HL-60/S4 treated with retinoic acid at 250 ng/mL for 4 days and 3 days (cell line): Measurements from ENCODE around the gene NSD2.

Experiments
- in situ Hi-C: fragments of 300-500 bp; cut with MboI; formaldehyde crosslinking; loops from 2 replicates; pipeline ENCODE4 v1.7.0; 2022; ENCODE audit warnings: low sequenced_read_pairs

The NSD2 gene

DNA sequence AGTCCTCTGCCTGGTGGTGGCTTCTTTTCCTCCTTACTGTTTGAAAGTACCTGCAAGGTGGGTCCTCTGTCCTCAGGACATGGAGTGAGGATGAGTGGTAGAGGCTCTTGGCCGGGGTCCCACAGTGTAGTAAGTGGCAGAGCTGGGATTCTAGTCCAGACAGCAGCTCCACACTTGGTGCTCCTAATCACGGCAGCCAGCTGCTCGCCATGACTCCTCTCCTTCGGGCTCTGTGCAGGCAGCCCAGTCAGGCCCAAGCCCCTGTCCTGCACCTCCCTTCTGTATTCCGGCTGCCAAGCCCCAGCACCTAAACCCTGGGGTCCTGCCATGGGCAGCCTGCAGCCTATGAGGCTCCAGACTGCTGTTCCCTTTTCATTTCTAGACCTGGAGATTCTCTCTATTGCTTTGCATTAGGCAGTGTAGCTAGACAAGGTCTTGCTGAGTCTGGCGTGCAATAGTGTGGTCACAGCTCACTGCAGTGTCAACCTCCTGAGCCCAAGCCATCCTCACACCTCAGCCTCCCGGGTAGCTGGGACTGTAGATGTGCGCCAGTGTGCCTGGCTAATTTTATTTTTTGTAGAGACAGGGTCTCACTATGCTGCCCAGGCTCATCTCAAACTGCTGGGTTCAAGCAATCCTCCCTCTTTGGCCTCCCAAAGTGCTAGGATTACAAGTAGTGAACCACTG, 24.9 kb downstream of the NSD2 start:
- in situ Hi-C loops = no loop called here

DNA sequence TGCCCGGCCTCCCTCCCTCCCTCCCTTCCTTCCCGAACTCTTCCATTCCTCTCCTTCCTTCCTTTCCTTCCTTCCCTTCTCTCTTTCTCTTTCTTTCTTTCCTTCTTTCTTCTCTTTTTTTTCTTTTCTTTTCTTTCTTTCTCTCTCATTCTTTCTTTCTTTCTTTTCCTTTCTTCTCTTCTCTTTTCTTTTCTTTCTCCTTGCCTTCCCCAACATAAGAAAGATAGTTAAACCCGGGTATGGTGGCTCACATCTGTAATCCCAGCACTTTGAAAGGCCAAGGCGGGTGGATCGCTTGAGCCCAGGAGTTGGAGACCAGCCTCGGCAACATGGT, 25.4 kb downstream of the NSD2 start:
- in situ Hi-C loops = no loop called here

DNA sequence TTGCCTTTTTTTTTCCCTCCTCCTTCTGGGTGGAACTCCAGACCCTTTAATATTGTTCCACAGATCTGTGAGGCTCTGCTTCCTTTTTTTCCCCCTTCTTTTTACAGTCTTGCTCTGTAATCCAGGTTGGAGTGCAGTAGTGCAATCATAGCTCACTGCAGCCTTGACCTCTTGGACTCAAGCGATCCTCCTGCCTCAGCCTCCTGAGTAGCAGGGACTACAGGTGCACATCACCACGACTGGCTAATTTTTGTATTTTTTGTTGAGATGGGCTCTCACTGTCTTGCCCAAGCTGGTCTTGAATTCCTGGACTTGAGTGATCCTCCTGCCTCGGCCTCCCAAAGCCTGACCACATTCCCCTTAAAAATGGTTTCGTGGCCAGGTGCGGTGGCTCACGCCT, 26.8 kb downstream of the NSD2 start:
- in situ Hi-C loops = no loop called here

DNA sequence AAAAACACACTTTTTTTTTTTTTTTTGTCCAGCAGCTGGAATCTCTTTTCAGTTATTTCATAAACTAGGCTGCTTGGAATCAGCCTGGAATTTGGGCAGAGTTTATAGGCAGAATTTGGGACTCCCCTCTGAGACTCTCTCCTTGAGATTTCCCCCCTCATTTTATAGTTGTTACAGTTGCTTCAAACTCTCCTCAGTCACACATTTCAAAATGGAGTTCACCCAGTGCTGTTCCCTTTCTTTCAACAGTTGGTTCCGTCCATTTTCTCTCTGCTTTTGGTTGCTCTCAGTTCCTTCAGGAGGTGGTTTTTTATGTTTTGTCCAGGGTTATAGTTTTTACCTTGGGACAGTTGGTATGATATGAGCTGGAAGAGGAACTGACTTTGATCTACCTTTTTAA, 27.5 kb downstream of the NSD2 start:
- in situ Hi-C loops = no loop called here

DNA sequence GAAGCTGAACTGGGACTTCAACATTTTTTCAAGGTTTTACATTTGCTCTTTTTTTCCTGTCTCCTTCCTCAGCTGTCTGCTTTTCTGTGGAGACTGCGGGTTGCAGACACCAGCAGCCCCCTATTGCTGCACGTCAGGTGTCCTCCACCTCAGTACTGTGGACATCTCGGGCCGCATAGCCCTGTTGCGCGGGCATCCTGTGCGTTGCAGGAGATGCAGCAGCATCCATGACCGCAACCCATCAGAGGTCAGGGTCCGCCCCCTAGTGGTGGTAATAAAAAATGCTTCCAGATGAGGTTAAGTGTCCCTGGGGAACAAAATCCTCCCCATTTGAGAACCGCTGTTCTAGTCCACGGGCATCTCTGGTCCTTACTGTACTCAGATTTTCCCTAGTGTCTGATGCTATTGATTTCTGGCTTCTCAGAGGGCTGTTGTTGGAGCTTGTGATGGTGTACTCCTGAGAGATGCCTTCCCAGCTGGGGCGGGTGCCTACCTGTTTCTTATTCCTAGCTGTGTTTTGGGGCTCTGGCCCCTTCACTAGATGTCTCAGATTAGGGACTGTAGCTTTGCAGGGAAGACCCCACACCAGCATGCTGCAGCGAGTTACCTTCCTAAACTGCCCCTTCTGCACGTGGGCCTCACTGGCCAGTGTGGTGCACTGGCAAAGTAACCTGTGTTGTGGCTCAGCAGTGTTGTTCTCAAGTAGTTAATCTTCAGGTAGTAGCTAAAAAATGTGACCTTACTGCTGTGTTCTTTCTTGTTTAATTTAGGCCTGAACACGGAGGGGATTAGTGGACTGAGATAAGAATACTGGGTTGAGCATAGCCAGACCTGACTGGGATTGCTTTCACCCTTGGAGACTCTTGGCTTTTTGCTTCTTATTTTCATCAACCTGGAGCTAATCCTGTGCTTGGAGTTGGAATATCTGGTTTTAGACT, 28.2 kb downstream of the NSD2 start:
- in situ Hi-C loops = loop anchor here (10.0 to 25.0 kb wide), 2 partner anchors 155 to 288 kb away; no protein-coding TSS in a partner anchor

DNA sequence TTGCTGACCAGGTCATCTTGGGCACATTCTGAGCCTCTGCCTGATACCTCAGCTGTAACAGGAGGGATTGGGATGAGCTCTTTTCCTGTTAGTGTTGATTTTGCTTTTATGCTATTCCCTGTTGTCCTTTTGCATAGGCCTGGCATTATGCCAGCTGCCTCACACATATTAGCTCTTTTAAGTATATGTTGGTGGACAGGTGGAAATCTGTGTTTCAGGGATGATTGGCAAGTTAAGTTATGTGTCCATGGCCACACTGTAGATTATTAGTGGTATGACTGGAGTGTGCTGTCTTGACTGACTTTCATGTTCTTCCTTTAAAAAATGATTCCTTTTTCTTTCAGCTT, 28.9 kb downstream of the NSD2 start:
- in situ Hi-C loops = loop anchor here (10.0 to 25.0 kb wide), 2 partner anchors 155 to 287 kb away; no protein-coding TSS in a partner anchor

DNA sequence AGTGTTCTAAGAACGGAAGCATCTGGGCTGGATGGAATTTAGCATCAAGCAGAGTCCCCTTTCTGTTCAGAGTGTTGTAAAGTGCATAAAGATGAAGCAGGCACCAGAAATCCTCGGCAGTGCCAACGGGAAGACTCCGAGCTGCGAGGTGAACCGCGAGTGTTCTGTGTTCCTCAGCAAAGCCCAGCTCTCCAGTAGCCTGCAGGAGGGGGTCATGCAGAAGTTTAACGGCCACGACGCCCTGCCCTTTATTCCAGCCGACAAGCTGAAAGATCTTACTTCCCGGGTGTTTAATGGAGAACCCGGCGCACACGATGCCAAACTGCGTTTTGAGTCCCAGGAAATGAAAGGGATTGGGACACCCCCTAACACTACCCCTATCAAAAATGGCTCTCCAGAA, 29.4 kb downstream of the NSD2 start:
- in situ Hi-C loops = loop anchor here (10.0 to 25.0 kb wide), 2 partner anchors 156 to 287 kb away; no protein-coding TSS in a partner anchor

DNA sequence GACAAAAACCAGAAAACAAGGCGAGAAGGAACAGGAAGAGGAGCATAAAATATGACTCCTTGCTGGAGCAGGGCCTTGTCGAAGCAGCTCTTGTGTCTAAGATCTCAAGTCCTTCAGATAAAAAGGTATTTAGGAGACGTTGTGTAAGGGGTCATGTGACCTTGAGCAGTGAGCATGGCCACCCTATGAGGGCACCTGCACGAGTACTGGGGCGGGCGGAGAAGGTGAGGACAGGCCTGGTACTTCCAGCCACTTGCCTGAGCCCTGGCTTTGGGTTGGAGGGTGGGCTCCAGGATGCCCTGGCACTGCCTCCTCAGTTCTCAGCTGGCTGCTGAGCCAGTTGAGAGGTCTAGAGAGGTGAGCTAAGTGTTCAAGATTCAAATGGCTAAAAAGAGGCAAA, 29.9 kb downstream of the NSD2 start:
- in situ Hi-C loops = loop anchor here (10.0 to 25.0 kb wide), 2 partner anchors 156 to 286 kb away; no protein-coding TSS in a partner anchor

DNA sequence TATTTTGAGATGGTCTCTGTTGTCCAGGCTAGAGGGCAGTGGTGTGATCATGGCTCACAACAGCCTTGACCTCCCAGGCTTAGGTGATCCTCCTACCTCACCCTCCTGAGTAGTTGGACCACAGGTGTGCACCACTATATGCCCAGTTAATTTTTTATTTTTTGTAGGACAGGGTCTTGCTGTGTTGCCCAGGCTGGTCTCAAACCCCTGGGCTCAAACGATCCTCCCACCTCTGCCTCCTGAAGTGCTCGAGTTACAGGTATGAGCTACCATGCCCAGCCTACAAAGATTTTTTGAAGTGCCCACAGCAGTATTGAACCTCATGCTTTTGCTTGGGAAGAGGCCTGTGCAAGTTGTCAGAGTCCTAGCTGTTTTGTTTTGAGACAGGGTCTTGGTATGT, 31.1 kb downstream of the NSD2 start:
- in situ Hi-C loops = loop anchor here (10.0 to 25.0 kb wide), 2 partner anchors 157 to 285 kb away; no protein-coding TSS in a partner anchor

DNA sequence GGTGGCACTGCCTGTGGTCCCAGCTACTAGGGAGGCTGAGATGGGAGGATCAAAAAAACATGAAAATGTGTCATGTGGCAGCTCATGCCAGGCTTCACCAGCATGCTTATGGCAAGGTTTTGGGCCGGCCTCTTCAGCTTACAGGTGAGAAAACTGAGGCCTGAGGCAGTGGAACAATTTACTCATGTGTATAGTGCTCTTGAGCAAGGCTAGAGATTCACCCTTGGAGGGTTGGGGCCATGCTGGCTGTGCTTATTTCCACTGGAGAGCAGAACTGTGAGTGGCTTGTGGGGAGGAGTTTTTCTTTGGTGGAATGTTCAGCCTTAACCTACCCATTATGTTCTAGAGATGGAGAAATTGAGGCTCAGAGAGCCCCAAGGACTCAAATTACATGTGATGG, 31.8 kb downstream of the NSD2 start:
- in situ Hi-C loops = loop anchor here (10.0 to 25.0 kb wide), 2 partner anchors 158 to 284 kb away; no protein-coding TSS in a partner anchor

DNA sequence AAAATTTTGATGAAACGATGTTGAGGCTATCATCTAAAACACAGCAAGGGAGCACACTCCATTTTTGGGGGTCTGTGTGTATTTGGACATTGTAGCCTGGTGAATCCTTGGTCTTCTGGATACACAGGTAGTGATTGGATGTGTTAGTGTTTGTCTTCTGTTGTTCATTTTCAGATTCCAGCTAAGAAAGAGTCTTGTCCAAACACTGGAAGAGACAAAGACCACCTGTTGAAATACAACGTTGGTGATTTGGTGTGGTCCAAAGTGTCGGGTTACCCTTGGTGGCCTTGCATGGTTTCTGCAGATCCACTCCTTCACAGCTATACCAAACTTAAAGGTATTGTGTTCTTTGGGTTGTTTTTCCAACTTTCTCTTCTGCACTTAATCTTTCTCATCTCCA, 32.8 kb downstream of the NSD2 start:
- in situ Hi-C loops = loop anchor here (10.0 to 25.0 kb wide), 2 partner anchors 159 to 283 kb away; no protein-coding TSS in a partner anchor

DNA sequence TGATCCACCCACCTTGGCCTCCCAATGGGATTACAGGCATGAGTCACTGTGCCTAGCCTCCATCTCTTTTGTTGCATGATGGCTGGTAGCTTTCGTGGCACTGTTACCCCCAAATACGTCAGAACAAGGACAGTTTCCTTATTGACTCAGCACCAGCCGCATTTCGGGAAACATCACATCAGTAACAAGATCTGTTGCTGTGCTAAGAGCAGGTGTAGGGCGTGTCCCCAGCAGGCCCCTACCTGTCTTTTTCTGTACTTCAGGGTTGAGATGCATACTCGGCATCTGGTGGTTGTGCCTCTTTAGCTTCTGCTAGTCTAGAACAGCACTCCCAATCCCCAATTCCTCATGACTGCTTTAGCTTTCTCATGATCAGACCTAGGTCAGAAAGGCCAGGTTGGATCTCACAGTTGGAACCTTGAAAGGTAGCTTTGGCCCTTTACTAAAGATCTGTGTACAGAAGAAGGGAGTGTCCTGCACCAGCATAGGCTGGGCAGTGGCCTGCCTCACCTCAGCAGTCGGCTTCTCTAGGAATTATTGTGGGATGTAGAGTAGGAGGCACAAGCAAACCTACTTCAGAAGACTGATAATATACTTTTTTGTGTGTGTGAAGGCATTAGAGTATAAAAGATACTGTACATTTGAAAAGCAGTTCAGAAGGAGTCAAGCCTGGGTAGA, 36.8 kb downstream of the NSD2 start:
- in situ Hi-C loops = loop anchor here (10.0 to 25.0 kb wide), 2 partner anchors 163 to 279 kb away; no protein-coding TSS in a partner anchor

DNA sequence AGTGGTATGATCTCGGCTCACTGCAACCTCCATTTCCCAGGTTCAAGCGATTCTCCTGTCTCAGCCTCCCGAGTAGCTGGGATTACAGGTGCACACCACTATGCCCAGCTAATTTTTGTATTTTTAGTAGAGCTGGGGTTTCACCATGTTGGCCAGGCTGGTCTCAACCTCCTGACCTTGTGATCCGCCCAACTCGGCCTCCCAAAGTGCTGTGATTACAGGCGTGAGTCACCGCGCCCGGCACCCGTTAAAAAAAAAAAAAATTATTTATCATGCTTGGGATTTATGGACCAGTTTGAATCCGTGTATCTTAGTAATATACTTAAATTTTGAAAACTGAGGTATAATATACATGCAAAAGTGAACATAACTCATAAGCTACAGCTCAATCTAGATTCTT, 38.5 kb downstream of the NSD2 start:
- in situ Hi-C loops = loop anchor here (10.0 to 25.0 kb wide), 2 partner anchors 165 to 278 kb away; no protein-coding TSS in a partner anchor

DNA sequence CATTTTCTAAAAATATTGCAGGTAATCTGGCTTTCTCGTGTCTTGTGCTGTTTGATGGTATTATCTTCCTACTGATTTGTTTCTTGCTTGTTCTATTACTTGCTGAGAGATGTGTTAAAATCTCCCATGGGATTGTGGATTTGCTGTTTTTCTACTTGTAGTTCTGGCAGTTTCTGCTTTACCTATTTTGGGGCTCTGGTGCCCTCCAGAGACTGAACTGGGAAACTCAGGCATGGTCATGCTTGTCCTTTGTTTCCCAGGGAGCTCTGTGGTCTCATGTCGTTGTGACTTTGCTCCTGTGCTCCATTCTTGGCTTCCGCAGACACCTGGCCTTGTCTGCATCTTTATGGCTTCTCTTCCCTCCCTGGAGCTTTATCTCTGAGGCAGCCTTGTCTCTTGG, 39.5 kb downstream of the NSD2 start:
- in situ Hi-C loops = loop anchor here (25.0 kb wide), 1 partner anchor 277 kb away; no protein-coding TSS in a partner anchor

DNA sequence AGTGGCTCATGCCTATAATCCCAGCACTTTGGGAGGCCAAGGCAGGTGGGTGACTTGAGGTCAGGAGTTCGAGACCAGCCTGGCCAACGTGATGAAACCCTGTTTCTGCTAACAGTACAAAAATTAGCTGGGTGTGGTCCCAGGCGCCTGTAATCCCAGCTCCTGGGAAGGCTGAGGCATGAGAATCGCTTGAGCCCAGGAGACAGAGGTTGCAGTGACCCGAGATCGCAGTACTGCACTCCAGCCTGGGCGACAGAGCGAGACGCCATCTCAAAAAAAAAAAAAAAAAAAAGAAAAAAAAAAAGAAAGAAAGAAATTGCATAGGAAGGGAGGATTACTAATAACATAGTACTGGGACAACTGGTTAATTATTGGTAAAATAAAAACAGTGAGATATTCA, 40.1 kb downstream of the NSD2 start:
- in situ Hi-C loops = loop anchor here (25.0 kb wide), 1 partner anchor 276 kb away; no protein-coding TSS in a partner anchor

DNA sequence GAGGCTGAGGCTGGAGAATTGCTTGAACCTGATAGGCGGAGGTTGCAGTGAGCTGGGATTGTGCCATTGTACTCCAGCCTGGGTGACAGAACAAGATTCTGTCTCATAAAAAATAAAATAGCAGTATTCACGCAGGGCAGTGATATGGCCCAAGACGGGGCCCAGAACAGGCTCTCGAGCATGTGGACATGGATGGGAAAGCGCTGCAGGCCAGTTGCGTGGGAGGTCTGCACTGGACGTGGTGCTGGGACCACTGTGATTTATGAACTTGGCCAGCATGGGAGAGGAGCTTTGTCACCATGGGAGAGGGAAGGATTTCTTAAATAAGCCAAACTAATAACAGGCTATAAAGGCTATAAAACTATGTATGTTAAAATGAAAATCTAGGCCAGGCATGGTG, 51.6 kb downstream of the NSD2 start:
- in situ Hi-C loops = loop anchor here (25.0 kb wide), 1 partner anchor 264 kb away; no protein-coding TSS in a partner anchor

DNA sequence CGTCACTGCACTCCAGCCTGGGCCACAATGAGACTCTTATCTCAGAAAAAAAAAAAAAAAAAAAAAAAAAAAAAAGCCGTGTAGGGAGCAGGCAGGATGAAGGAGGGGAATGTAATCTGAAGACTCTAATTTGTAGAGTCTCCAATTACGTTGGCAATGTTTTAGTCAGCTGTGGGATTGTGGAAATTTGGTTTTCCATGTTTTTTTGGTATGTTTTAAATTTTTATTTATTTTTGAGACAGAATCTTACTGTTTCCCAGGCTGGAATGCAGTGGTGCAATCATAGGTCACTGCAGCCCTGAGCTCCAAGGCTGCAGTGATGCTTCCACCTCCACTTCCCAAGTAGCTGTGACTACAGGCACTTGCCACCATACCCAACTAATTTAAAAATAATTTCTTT, 56.5 kb downstream of the NSD2 start:
- in situ Hi-C loops = no loop called here

DNA sequence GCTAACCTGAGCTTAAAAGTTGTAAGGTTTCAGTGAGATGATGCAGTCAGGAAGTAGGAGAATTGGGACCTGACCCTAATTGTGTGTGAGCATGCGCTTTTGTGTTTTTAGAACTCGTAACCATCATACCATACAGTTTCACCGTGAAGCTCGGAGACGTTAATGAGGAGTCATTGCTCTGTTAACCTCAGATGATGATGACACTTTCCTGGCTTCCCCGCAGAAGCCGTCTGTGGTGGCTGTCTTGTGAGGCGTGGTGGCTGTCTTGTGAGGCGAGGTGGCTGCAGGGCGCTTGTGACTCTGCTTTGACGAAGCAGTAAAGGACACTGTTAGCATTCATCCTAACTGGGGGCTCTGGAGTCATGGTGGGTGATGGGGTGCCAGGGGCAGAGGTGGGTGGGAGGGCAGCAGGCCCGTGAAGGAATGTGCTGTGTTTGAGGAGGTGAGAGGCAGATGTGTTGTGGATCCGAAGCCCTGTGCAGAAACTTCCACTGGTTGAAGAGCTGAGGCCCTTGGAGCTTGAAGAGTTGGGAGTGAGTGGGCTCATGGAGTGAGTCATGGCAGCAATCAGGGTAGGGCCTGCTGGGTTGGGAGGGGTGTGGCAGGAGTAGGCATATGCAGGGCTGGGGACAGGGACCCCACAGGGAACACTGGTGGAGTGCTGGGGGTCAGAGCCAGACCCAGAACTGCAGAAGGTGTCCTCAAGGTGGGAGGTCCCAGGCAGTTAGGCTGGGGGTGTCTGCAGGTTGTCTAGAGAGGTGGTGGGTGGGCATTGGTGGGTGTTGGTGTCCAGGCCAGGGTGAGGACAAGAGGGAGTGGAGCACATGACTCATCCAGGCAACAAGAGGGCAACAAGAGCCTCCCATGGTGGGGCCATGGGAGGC, 57.4 kb downstream of the NSD2 start:
- in situ Hi-C loops = no loop called here

DNA sequence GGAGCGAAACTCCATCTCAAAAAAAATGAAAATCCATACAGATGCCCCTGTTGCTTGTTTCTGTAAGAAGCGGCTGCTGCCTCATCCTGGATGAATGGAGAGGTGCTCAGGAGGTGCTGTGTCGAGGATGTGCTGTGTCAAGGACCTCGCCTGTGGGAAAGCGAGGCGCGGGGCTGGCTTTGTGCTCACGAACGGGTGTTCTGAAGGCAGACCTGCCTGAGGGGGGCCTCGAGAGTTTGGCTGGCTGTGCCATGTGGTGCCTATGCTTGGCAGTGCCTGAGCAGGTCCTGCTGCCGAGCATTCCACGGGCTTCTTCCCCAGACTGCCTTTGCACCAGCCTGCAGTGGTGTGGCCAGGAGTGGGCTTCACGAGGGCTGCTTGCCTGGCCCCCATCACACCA, 61.5 kb downstream of the NSD2 start:
- in situ Hi-C loops = no loop called here

DNA sequence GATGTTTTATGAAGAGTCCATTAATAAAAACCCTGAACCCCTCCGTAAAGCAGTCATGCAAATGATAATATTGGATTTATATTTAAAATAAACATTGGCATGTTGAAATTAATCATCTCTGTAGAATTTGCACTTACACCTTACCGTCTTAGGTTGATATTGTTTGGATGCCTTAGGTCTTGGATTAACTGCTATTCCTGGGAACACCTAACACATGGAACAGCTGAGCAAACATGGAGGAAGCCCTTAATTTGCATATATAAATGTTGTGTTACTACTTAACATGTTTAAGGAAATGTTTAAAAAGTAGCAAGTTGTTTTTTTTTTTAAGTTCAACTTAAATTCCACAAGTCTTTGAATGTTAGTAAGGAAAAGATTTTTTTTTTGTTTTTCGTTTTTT, 62.5 kb downstream of the NSD2 start:
- in situ Hi-C loops = no loop called here
